HG03354 (cell line): ENCODE results near the gene NUFIP2.

Experiments used
- ATAC-seq: cut with Tn5 transposase; IDR thresholded peaks from one replicate; pipeline ENCODE4 v1.9.1; 2021; ENCODE audit warnings: mild to moderate bottlenecking; ENCODE audit not compliant: unreplicated experiment, poor library complexity, severe bottlenecking

The NUFIP2 gene

DNA sequence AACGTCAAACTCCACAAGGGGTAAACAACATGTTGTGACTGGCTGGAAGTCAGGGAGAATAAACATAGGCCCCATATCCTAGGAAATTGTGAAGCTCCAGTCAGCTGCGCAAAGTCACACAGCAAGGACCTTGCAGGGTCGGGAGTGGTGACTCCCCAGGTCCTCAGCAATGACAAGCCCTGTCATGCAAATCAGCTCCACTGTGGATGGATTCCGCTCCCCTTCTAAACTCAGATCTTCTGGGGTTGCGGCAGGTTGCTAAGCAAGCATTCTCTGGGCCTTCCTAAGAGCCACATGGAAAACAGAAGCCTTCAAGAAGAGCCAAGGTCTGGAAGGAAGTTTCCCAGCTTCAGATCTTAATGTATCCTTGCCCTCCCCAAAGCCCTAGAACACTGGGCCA, 84.9 kb downstream of the NUFIP2 start:
- ATAC-seq: no peak

DNA sequence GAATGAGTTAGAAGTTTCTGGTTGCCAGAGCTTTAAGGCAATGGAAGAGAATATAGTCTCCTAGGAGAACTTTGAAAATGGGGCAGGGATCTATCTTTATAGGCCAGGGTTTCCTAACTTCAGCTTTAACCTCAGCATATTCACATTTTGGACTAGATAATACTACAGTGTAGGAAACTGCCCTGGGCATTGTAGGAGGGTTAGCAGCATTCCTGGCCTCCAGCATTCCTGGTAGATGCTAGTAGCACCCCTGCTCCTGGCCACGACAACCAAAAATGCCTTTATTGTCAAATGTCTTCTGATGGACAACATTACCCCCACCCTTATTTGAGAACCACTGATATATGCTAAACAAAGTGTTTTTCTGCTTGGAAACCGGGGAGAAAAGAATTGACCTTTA, 86.0 kb downstream of the NUFIP2 start:
- ATAC-seq: no peak
